ENCODE results near the gene GPR162.

GPR162 gene

DNA sequence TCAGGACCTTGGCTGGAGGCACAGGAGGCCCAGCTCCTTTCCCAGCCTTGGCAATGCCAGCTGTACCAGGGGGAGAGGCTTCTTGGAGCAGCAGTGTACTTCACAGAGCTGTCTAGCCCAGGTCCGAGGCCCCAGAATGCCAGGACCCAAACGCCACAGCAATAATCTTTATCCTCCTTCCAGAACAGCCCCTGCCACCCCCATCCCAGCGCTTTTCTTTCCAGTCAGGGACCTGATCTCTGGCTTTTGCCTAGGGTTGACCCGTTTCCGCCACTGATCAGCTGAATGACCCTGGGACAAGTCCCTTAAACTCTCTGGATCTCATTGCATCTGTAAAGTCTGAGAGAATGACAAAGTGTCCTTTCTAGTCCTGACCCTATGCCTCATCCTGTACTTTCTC lies 44.2 kb upstream of the GPR162 start:
- no peak for TF ChIP-seq GLIS3 (CRISPR knock-in tag; IDR thresholded peaks at IDR 0.05)
- TF ChIP-seq ZNF70 (CRISPR knock-in tag; IDR thresholded peaks at IDR 0.05): no peak
- TF ChIP-seq, protein P1, sequence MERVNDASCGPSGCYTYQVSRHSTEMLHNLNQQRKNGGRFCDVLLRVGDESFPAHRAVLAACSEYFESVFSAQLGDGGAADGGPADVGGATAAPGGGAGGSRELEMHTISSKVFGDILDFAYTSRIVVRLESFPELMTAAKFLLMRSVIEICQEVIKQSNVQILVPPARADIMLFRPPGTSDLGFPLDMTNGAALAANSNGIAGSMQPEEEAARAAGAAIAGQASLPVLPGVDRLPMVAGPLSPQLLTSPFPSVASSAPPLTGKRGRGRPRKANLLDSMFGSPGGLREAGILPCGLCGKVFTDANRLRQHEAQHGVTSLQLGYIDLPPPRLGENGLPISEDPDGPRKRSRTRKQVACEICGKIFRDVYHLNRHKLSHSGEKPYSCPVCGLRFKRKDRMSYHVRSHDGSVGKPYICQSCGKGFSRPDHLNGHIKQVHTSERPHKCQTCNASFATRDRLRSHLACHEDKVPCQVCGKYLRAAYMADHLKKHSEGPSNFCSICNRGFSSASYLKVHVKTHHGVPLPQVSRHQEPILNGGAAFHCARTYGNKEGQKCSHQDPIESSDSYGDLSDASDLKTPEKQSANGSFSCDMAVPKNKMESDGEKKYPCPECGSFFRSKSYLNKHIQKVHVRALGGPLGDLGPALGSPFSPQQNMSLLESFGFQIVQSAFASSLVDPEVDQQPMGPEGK (CRISPR knock-in tag; IDR thresholded peaks at IDR 0.05; ENCODE audit: borderline replicate concordance): no peak
- TF ChIP-seq ZNF565 (CRISPR knock-in tag; conservative IDR thresholded peaks at IDR 0.05; ENCODE audit: low read depth): no peak
- no peak for TF ChIP-seq TOX (CRISPR knock-in tag; IDR thresholded peaks at IDR 0.05; ENCODE audit: borderline replicate concordance)
- no peak for TF ChIP-seq BACH2 (CRISPR knock-in tag; IDR thresholded peaks at IDR 0.05; ENCODE audit: borderline replicate concordance)
- TF ChIP-seq, protein P2, sequence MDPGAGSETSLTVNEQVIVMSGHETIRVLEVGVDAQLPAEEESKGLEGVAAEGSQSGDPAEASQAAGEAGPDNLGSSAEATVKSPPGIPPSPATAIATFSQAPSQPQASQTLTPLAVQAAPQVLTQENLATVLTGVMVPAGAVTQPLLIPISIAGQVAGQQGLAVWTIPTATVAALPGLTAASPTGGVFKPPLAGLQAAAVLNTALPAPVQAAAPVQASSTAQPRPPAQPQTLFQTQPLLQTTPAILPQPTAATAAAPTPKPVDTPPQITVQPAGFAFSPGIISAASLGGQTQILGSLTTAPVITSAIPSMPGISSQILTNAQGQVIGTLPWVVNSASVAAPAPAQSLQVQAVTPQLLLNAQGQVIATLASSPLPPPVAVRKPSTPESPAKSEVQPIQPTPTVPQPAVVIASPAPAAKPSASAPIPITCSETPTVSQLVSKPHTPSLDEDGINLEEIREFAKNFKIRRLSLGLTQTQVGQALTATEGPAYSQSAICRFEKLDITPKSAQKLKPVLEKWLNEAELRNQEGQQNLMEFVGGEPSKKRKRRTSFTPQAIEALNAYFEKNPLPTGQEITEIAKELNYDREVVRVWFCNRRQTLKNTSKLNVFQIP (CRISPR knock-in tag; IDR thresholded peaks at IDR 0.05; ENCODE audit: borderline replicate concordance, low read depth): no peak
- no peak for TF ChIP-seq OSR1 (CRISPR knock-in tag; IDR thresholded peaks at IDR 0.05)
- TF ChIP-seq CSDC2 (CRISPR knock-in tag; IDR thresholded peaks at IDR 0.05): no peak
- TF ChIP-seq, protein P3, sequence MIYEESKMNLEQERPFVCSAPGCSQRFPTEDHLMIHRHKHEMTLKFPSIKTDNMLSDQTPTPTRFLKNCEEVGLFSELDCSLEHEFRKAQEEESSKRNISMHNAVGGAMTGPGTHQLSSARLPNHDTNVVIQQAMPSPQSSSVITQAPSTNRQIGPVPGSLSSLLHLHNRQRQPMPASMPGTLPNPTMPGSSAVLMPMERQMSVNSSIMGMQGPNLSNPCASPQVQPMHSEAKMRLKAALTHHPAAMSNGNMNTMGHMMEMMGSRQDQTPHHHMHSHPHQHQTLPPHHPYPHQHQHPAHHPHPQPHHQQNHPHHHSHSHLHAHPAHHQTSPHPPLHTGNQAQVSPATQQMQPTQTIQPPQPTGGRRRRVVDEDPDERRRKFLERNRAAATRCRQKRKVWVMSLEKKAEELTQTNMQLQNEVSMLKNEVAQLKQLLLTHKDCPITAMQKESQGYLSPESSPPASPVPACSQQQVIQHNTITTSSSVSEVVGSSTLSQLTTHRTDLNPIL (CRISPR knock-in tag; IDR thresholded peaks at IDR 0.05; ENCODE audit: low read depth): no peak
- TF ChIP-seq, protein P4, sequence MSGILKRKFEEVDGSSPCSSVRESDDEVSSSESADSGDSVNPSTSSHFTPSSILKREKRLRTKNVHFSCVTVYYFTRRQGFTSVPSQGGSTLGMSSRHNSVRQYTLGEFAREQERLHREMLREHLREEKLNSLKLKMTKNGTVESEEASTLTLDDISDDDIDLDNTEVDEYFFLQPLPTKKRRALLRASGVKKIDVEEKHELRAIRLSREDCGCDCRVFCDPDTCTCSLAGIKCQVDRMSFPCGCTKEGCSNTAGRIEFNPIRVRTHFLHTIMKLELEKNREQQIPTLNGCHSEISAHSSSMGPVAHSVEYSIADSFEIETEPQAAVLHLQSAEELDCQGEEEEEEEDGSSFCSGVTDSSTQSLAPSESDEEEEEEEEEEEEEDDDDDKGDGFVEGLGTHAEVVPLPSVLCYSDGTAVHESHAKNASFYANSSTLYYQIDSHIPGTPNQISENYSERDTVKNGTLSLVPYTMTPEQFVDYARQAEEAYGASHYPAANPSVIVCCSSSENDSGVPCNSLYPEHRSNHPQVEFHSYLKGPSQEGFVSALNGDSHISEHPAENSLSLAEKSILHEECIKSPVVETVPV (CRISPR knock-in tag; IDR thresholded peaks at IDR 0.05): no peak
- no peak for TF ChIP-seq ZC3H10 (CRISPR knock-in tag; IDR thresholded peaks at IDR 0.05)
- no peak for TF ChIP-seq ZFP30 (CRISPR knock-in tag; IDR thresholded peaks at IDR 0.05)
- no peak for TF ChIP-seq ZNF8 (CRISPR knock-in tag; IDR thresholded peaks at IDR 0.05)
- no peak for ATAC-seq

DNA sequence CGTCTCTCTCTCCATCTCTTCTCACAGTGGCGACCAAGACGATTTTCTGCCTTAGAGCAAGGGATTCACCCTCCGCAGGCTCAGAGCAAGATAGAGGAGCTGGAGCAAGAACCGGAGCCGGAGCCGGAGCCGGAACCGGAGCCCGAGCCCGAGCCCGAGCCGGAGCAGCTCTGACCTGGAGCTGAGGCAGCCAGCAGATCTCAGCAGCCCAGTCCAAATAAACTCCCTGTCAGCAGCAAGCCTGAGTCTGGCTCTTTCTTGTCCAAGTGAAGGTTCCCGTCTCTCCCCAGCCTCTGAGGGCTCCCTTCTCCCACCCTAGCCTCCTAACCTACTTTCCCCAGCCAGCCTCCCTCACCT lies 43.4 kb upstream of the GPR162 start:
- no peak for TF ChIP-seq PPARA (CRISPR knock-in tag; IDR thresholded peaks at IDR 0.05; ENCODE audit: borderline replicate concordance)
- ATAC-seq: peak; percentile 24

DNA sequence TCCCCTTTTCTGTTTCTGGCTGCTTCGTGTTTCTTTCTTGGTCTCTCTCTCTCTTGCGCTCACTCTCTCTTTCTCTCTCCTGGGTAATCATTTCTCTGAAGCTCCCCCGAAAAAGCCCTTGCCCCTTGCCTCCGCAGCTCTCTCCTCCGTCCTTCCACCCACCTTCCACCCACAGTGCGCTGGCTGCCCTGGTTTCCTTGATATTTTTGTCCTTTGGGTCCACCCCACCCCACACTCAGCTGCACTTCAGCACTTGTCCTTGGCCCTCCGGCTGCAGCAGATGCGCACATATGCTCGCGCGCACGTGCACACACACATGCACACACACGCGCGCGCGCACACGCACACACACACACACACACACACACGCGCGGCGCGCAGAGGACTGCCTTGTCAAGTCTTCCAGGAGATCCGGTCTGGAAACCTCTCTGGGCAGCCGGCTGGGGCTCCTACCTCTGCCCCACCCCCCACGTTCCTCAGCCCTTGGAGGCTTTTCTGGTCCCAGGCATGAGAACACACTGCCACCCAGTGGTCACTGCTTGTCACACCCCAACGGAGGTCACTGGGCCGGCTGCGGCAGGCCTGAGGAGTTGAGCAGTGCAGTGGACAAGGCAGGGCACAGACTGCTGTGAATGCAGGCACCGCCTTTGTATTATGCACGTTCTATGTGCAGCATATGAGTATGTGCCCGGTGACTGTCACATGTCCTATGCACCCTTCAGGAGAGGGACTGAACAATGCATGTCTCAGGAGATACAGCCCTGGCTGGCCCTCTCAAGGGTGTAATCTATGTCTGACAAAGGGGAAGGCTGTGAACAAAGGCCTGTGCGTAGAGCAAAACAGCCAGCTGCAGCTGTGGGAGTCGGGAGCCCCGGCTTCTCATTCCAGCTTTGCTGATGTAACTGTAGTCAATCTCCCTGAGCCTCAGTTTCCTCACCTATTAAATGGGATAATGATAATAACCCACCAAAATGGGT lies 42.8 kb upstream of the GPR162 start:
- peak; percentile 98 for ATAC-seq
- TF ChIP-seq SNAI2 (CRISPR knock-in tag; IDR thresholded peaks at IDR 0.05): no peak
- no peak for TF ChIP-seq ZFP30 (CRISPR knock-in tag; IDR thresholded peaks at IDR 0.05)
- TF ChIP-seq ZNF565 (CRISPR knock-in tag; conservative IDR thresholded peaks at IDR 0.05; ENCODE audit: low read depth): no peak
- no peak for TF ChIP-seq TOX (CRISPR knock-in tag; IDR thresholded peaks at IDR 0.05; ENCODE audit: borderline replicate concordance)
- no peak for TF ChIP-seq ZNF8 (CRISPR knock-in tag; IDR thresholded peaks at IDR 0.05)
- TF ChIP-seq ESRRG (CRISPR knock-in tag; IDR thresholded peaks at IDR 0.05): no peak
- no peak for TF ChIP-seq CSDC2 (CRISPR knock-in tag; IDR thresholded peaks at IDR 0.05)
- no peak for TF ChIP-seq RARB (CRISPR knock-in tag; IDR thresholded peaks at IDR 0.05)
- TF ChIP-seq ARNTL (CRISPR knock-in tag; IDR thresholded peaks at IDR 0.05; ENCODE audit: borderline replicate concordance, low read depth): peak; percentile 90
- TF ChIP-seq, protein P2 (CRISPR knock-in tag; IDR thresholded peaks at IDR 0.05; ENCODE audit: borderline replicate concordance, low read depth): no peak
- TF ChIP-seq BACH2 (CRISPR knock-in tag; IDR thresholded peaks at IDR 0.05; ENCODE audit: borderline replicate concordance): no peak
- TF ChIP-seq ISL1 (CRISPR knock-in tag; IDR thresholded peaks at IDR 0.05): no peak
- TF ChIP-seq, protein P5, sequence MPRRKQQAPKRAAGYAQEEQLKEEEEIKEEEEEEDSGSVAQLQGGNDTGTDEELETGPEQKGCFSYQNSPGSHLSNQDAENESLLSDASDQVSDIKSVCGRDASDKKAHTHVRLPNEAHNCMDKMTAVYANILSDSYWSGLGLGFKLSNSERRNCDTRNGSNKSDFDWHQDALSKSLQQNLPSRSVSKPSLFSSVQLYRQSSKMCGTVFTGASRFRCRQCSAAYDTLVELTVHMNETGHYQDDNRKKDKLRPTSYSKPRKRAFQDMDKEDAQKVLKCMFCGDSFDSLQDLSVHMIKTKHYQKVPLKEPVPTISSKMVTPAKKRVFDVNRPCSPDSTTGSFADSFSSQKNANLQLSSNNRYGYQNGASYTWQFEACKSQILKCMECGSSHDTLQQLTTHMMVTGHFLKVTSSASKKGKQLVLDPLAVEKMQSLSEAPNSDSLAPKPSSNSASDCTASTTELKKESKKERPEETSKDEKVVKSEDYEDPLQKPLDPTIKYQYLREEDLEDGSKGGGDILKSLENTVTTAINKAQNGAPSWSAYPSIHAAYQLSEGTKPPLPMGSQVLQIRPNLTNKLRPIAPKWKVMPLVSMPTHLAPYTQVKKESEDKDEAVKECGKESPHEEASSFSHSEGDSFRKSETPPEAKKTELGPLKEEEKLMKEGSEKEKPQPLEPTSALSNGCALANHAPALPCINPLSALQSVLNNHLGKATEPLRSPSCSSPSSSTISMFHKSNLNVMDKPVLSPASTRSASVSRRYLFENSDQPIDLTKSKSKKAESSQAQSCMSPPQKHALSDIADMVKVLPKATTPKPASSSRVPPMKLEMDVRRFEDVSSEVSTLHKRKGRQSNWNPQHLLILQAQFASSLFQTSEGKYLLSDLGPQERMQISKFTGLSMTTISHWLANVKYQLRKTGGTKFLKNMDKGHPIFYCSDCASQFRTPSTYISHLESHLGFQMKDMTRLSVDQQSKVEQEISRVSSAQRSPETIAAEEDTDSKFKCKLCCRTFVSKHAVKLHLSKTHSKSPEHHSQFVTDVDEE (CRISPR knock-in tag; IDR thresholded peaks at IDR 0.05): no peak; the same call in 1 of the 2 replicates
- no peak for TF ChIP-seq ZC3H10 (CRISPR knock-in tag; IDR thresholded peaks at IDR 0.05)
- no peak for TF ChIP-seq GLIS3 (CRISPR knock-in tag; IDR thresholded peaks at IDR 0.05)
- TF ChIP-seq TCF4 (CRISPR knock-in tag; IDR thresholded peaks at IDR 0.05; ENCODE audit: borderline replicate concordance): peak; percentile 23; the same call in 1 of the 2 replicates
